ENCODE measurements around the gene TOR2A. TPM values are rescaled to one million over a fixed set of nuclear protein-coding genes. Genes with fewer than 3 reads are reported as not detected.

Gene TOR2A
- total RNA-seq (2022; extraction: Qiagen RNA extraction; ENCODE audit: low read depth) = 7.4 to 16.0 TPM (median 14.9 TPM) in 5 replicates

DNA sequence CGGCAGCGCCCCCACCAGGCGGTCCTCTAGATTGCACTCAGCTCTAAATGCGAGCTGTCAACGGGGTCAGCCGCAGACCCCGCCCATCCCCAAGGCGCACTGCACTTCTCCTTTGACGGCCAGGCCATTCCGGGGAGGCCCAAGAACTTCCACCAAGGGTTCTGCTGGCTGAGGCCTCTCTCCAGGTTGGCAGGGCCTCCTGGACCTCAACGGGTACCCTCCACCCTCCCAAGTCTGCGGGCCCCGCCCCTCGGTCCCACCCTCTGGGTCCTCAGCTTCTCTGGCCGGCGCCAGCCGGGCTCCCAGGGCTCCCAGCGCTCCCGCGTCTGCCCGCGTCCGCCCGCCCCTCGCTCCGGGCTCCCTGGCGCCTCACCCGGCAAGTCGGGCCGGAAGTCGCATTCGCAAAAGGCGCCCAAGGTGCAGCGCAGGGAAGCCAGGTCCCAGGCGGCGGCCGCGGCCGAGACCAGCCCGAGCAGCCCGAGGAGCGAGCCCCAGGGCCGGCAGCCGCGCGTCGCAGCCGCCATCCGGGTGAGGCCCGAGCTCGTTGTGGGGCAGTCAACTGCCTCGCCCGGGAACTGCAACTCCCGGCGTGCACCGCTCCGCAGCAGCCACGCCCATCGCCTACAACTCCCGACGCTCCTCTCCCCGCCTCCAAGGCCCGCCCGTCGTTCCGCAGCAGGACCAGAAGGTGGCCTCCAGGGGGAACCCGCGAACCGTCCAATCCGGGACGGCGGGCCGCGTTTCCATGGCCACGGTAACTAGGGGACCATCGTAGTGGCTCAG is at the start of gene TOR2A:
Gene TOR2A (minus strand): TSS at position 548 of the 783 bp plus-strand sequence. CDS start 24 bp downstream, at position 524.

DNA sequence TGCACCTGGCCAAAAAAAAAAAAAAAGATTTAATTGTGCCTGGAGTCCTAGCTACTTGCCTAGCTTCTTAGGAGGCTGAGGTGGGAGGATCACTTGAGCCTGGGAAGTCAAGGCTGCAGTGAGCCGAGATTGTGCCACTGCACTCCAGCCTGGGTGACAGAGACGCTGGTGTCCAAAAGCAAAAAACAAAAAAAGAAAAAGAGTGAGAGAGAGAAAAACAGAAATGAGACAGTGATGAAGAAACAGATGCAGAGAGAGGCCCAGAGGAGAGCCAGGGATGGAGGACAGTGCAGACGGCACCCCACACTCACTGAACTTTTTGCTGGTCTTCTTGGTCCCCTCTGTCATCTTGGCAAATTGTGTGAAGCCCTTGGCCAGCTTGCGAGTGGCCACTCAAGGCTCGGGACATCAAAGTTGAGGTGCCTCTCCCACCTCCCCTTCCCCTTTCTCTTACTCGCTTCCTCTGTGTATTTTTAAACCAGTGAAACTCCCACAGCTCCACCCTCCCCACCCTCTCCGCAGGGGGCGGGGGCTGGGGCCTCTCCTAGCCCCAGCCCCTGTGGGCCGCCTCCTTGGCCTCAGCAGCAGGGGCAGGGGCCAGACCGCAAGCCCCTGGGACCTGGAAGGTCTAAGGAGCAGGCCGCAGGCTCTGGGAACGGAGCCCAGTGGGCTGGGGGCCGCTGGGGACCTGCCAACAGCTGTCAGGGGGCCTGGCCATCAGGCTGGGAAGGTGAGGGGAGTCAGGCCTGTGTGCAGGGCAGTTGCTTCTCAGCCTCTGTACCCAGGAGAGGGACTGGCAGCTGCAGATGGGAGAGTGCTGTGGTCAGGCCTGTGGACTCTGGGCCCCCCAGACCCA is 43.4 kb upstream of the TOR2A start, which contains the start of gene SH2D3C:
Gene SH2D3C (minus strand): TSS at position 387 of the 856 bp plus-strand sequence. CDS start 39 bp downstream, at position 348.

DNA sequence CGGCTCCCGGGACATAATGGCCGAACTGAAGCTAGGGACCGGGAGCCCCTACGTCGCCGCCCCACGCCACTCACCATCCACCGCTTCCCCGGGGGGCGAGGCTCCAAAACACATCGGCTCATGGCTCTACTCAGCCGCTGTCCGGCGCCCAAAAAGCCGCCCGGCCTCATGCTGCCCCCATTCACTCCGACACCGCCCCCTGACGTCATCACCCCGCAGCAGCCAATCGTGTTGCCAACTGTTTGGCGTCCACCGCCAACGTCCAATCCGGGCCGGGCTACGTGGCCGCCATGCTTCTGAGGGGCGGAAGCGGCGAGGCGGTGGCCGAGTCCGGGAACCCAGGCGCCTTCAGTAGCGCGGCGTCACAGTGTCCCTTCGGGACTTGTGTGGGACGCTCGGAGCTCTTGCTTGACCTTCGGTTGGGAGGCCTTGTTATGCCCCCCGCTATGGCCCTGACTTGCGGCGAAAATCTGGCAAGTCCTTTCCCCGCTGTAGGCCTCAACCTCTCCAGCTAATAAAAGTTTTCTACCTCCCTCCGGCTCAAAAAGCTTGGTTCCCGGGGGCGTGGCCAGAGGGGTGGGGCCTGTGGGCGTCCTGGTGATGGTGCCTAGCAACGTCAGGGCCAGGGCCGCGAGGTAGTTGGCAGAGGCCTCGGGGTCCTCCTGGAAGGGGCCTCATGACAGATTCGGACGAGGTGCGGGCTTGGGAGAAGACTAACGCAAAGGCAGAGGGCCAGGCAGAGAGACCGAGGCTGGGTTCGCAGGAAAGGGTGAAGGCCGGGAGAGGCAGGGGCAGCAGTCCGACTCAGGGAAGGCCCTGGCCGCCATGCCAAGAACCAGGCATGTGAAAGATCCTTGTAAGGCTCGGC is 19.4 kb downstream of the TOR2A start, which contains the start of the genes PTRH1 and TTC16:
Gene PTRH1 (minus strand): TSS at position 194 of the 868 bp plus-strand sequence. CDS start 24 bp downstream, at position 170.
Gene TTC16 (plus strand): TSS at position 610 of the 868 bp plus-strand sequence. CDS start 67 bp downstream, at position 677.

DNA sequence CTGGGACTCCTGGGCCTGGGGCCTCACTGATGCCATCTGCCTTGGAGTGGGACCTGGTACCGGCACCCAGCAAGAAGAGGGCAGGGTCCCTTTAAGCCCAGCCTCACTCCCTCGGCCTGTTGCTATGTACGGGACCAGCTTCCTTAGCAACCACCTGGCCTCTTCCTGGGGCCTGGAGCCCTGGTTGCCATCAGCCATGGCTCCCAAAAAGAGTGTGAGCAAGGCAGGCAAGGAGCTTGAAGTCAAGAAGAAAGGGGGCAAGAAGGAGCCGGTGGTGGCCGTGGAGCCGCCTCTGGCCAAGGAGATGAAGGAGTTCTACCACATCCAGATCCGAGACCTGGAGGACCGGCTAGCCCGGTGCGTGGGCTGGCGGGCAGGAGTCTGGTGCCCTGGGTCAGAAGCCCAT is 28.3 kb downstream of the TOR2A start, which contains the start of gene CFAP157:
Gene CFAP157 (plus strand): TSS at position 153 of the 406 bp plus-strand sequence. CDS start 44 bp downstream, at position 197.

Other genes with a start within 250 kb of the TOR2A start
- gene STXBP1, start 123.0 kb downstream of the TOR2A start, total RNA-seq (2022; extraction: Qiagen RNA extraction; ENCODE audit: low read depth) = 14.4 to 19.3 TPM (median 18.2 TPM) in 5 replicates
- 0.09 TPM in 1 of 5 replicates, not detected in the others for gene CFAP157, start 28.3 kb downstream of the TOR2A start, total RNA-seq (2022; extraction: Qiagen RNA extraction; ENCODE audit: low read depth)
- gene PTRH1, start 19.6 kb downstream of the TOR2A start, total RNA-seq (2022; extraction: Qiagen RNA extraction; ENCODE audit: low read depth) = 9.0 to 23.4 TPM (median 17.6 TPM) in 5 replicates
- 0.05 TPM in 1 of 5 replicates, not detected in the others for gene TTC16, start 19.2 kb downstream of the TOR2A start, total RNA-seq (2022; extraction: Qiagen RNA extraction; ENCODE audit: low read depth)
- 0.12 to 0.40 TPM (median 0.15 TPM) in 3 of 5 replicates, not detected in the others for gene SH2D3C, start 43.4 kb upstream of the TOR2A start, total RNA-seq (2022; extraction: Qiagen RNA extraction; ENCODE audit: low read depth)
- 40.0 to 51.7 TPM (median 44.6 TPM) in 5 replicates for gene CDK9, start 50.7 kb upstream of the TOR2A start, total RNA-seq (2022; extraction: Qiagen RNA extraction; ENCODE audit: low read depth)
- gene FPGS, start 67.6 kb upstream of the TOR2A start, total RNA-seq (2022; extraction: Qiagen RNA extraction; ENCODE audit: low read depth) = 39.9 to 58.3 TPM (median 48.9 TPM) in 5 replicates
- gene ENG, start 119.4 kb upstream of the TOR2A start, total RNA-seq (2022; extraction: Qiagen RNA extraction; ENCODE audit: low read depth) = 0.09 to 0.16 TPM (median 0.11 TPM) in 5 replicates
- 37.7 to 85.9 TPM (median 77.5 TPM) in 5 replicates for gene AK1, start 142.4 kb upstream of the TOR2A start, total RNA-seq (2022; extraction: Qiagen RNA extraction; ENCODE audit: low read depth)
- gene ST6GALNAC6, start 164.3 kb upstream of the TOR2A start, total RNA-seq (2022; extraction: Qiagen RNA extraction; ENCODE audit: low read depth) = 19.1 to 27.6 TPM (median 21.0 TPM) in 5 replicates
- 9.1 to 22.7 TPM (median 18.4 TPM) in 5 replicates for gene ST6GALNAC4, start 181.7 kb upstream of the TOR2A start, total RNA-seq (2022; extraction: Qiagen RNA extraction; ENCODE audit: low read depth)
- 0.75 to 2.7 TPM (median 2.0 TPM) in 5 replicates for gene PIP5KL1, start 195.5 kb upstream of the TOR2A start, total RNA-seq (2022; extraction: Qiagen RNA extraction; ENCODE audit: low read depth)
- gene DPM2, start 202.6 kb upstream of the TOR2A start, total RNA-seq (2022; extraction: Qiagen RNA extraction; ENCODE audit: low read depth) = 34.0 to 47.1 TPM (median 44.5 TPM) in 5 replicates
- 39.5 to 62.3 TPM (median 58.8 TPM) in 5 replicates for gene EEIG1, start 245.7 kb upstream of the TOR2A start, total RNA-seq (2022; extraction: Qiagen RNA extraction; ENCODE audit: low read depth)

Data from A549 treated with ZK216348 at 1 μM for 4 hours (cell line).